Measurements from ENCODE around the gene KCNJ10. TPM values are rescaled to one million over a fixed set of nuclear protein-coding genes. Genes with fewer than 3 reads are reported as not detected.
A peak's percentile ranks its signal among the peaks of the same experiment; 100 is the strongest.

Gene KCNJ10
- total and polyA plus RNA-seq, 8 donors = 0.19 to 1.1 (median 0.78) TPM; not detected in 5

GRCh38 chr1:159949981-159950381 lies 120.0 kb downstream of the KCNJ10 start:
- WGBS, 5 donors = 91 to 96% (median 93%) methylated on average over 4 of the region's 4 CpGs
- DNase-seq = peak in 1 of 2 donors; percentile 14
- TF ChIP-seq CTCF (IDR thresholded peaks at IDR 0.05) = no peak

GRCh38 chr1:159949123-159949522 lies 120.8 kb downstream of the KCNJ10 start:
- intact Hi-C loops (cut with DNase I; ENCODE audit: low total_unique reads) = no loop called here
- H3K9me3 ChIP-seq = no peaks in the 10 kb centered on the region

More at GRCh38 chr1:159949981-159950381, 120.0 kb downstream of the KCNJ10 start:
- intact Hi-C loops (cut with DNase I; ENCODE audit: low total_unique reads) = no loop called here
- Histone ChIP-seq H3K27ac (peak overlapping the region in 1 of 5 donors; percentile 41), H3K4me1 (peaks cover 15 to 44% (median 32%) of the 10 kb centered on the region in 4 donors), H3K27me3 (peaks cover 0 to 23% (median 1%) of the 10 kb centered on the region in 3 donors), H3K36me3 (no peaks in the 10 kb centered on the region), H3K9me3 (no peaks in the 10 kb centered on the region), H3K4me3 (no peak overlapping the region)

More at GRCh38 chr1:159949123-159949522, 120.8 kb downstream of the KCNJ10 start:
- Histone ChIP-seq H3K27me3 (peaks cover 0 to 31% (median 3%) of the 10 kb centered on the region in 3 donors), H3K4me3 (no peak overlapping the region), H3K36me3 (no peaks in the 10 kb centered on the region), H3K27ac (peak overlapping the region in 4 of 5 donors; percentile 37 to 54 (median 44)), H3K4me1 (peaks cover 15 to 46% (median 34%) of the 10 kb centered on the region in 4 donors)
- WGBS, 5 donors = 29 to 58% (median 44%) methylated on average over 6 of the region's 6 CpGs
- TF ChIP-seq EP300 (IDR thresholded peaks at IDR 0.05) (no peak), POLR2AphosphoS5 (IDR thresholded peaks at IDR 0.05) (peak in 1 of 3 donors; percentile 2), CTCF (IDR thresholded peaks at IDR 0.05) (no peak)
- DNase-seq = peak in 1 of 2 donors; percentile 62

Other genes starting within 250 kb of the KCNJ10 start
- gene SLAMF8, start 243.3 kb downstream of the KCNJ10 start, total RNA-seq = 1 to 10 TPM in 3 of 5 donors, not detected in 2; 2.0 to 4.5 (median 2.9) TPM
- 1 to 10 TPM in 2 of 3 donors, under 1 TPM in 1; 0.76 to 3.1 (median 1.9) TPM for gene SLAMF8, start 243.3 kb downstream of the KCNJ10 start, polyA plus RNA-seq
- 1 to 10 TPM in 1 of 5 donors, not detected in 4; 2.5 TPM for gene VSIG8, start 207.5 kb downstream of the KCNJ10 start, total RNA-seq
- under 1 TPM in 1 of 3 donors, not detected in 2; 0.30 TPM for gene VSIG8, start 207.5 kb downstream of the KCNJ10 start, polyA plus RNA-seq
- gene CFAP45, start 170.0 kb downstream of the KCNJ10 start, total RNA-seq = 1 to 10 TPM in 1 of 5 donors, under 1 TPM in 1, not detected in 3; 0.73 to 1.0 TPM
- under 1 TPM in 2 of 3 donors, not detected in 1; 0.30 to 0.31 TPM for gene CFAP45, start 170.0 kb downstream of the KCNJ10 start, polyA plus RNA-seq
- 100 to 1,000 TPM in 4 of 5 donors, 10 to 100 TPM in 1; 49.0 to 445 (median 239) TPM for gene TAGLN2, start 144.7 kb downstream of the KCNJ10 start, total RNA-seq
- gene TAGLN2, start 144.7 kb downstream of the KCNJ10 start, polyA plus RNA-seq = 1,000 to 10,000 TPM in 1 of 3 donors, 100 to 1,000 TPM in 2; 306 to 1,290 (median 583) TPM
- gene IGSF9, start 124.5 kb downstream of the KCNJ10 start, total RNA-seq = 10 to 100 TPM in 3 of 5 donors, 1 to 10 TPM in 2; 4.9 to 36.2 (median 15.6) TPM
- 1 to 10 TPM; 2.0 to 8.2 (median 7.3) TPM for gene IGSF9, start 124.5 kb downstream of the KCNJ10 start, polyA plus RNA-seq
- not detected for gene SLAMF9, start 115.9 kb downstream of the KCNJ10 start, total RNA-seq
- gene SLAMF9, start 115.9 kb downstream of the KCNJ10 start, polyA plus RNA-seq = under 1 TPM in 1 of 3 donors, not detected in 2; 0.87 TPM
- 1 to 10 TPM; 3.5 to 8.7 (median 6.6) TPM for gene PIGM, start 38.2 kb downstream of the KCNJ10 start, total RNA-seq
- gene PIGM, start 38.2 kb downstream of the KCNJ10 start, polyA plus RNA-seq = 1 to 10 TPM in 2 of 3 donors, under 1 TPM in 1; 0.76 to 3.4 (median 1.6) TPM
- under 1 TPM in 1 of 5 donors, not detected in 4; 0.87 TPM for gene KCNJ9, start 11.4 kb upstream of the KCNJ10 start, total RNA-seq
- under 1 TPM in 2 of 3 donors, not detected in 1; 0.03 to 0.06 TPM for gene KCNJ9, start 11.4 kb upstream of the KCNJ10 start, polyA plus RNA-seq
- 10 to 100 TPM in 3 of 5 donors, 1 to 10 TPM in 2; 4.7 to 65.2 (median 11.6) TPM for gene IGSF8, start 28.5 kb upstream of the KCNJ10 start, total RNA-seq
- gene IGSF8, start 28.5 kb upstream of the KCNJ10 start, polyA plus RNA-seq = 10 to 100 TPM in 2 of 3 donors, 1 to 10 TPM in 1; 5.8 to 21.7 (median 18.0) TPM
- gene ATP1A2, start 45.6 kb upstream of the KCNJ10 start, total RNA-seq = 100 to 1,000 TPM in 1 of 5 donors, 10 to 100 TPM in 3, 1 to 10 TPM in 1; 7.0 to 104 (median 11.7) TPM
- gene ATP1A2, start 45.6 kb upstream of the KCNJ10 start, polyA plus RNA-seq = 10 to 100 TPM in 1 of 3 donors, under 1 TPM in 2; 0.31 to 17.3 (median 0.56) TPM
- gene ATP1A4, start 81.4 kb upstream of the KCNJ10 start, total RNA-seq = under 1 TPM in 1 of 5 donors, not detected in 4; 0.37 TPM
- gene ATP1A4, start 81.4 kb upstream of the KCNJ10 start, polyA plus RNA-seq = under 1 TPM in 1 of 3 donors, not detected in 2; 0.05 TPM
- under 1 TPM in 1 of 5 donors, not detected in 4; 0.55 TPM for gene CASQ1, start 120.4 kb upstream of the KCNJ10 start, total RNA-seq
- under 1 TPM in 2 of 3 donors, not detected in 1; 0.48 to 0.61 TPM for gene CASQ1, start 120.4 kb upstream of the KCNJ10 start, polyA plus RNA-seq
- 10 to 100 TPM; 26.3 to 75.4 (median 34.8) TPM for gene PEA15, start 135.2 kb upstream of the KCNJ10 start, total RNA-seq
- gene PEA15, start 135.2 kb upstream of the KCNJ10 start, polyA plus RNA-seq = 100 to 1,000 TPM in 2 of 3 donors, 10 to 100 TPM in 1; 69.4 to 127 (median 107) TPM
- gene DCAF8, start 192.4 kb upstream of the KCNJ10 start, total RNA-seq = 100 to 1,000 TPM in 3 of 5 donors, 10 to 100 TPM in 2; 85.8 to 267 (median 148) TPM
- 10 to 100 TPM; 39.4 to 45.1 (median 40.7) TPM for gene DCAF8, start 192.4 kb upstream of the KCNJ10 start, polyA plus RNA-seq
- gene PEX19, start 215.0 kb upstream of the KCNJ10 start, total RNA-seq = 100 to 1,000 TPM in 1 of 5 donors, 10 to 100 TPM in 3, 1 to 10 TPM in 1; 9.3 to 117 (median 56.0) TPM
- 10 to 100 TPM; 15.7 to 29.3 (median 25.4) TPM for gene PEX19, start 215.0 kb upstream of the KCNJ10 start, polyA plus RNA-seq